Fibroblast of skin of right quadriceps (primary cell): ENCODE results near the gene LPA.
"Not testable (repeated sequence)": the region's sequence is repeated elsewhere in the genome, so short reads cannot be mapped to it uniquely, and the experiment has no call there.

Experiments used
- DNase-seq: peaks from one replicate; pipeline ENCODE4 v3.0.0-alpha.2; 2013

Gene LPA

DNA sequence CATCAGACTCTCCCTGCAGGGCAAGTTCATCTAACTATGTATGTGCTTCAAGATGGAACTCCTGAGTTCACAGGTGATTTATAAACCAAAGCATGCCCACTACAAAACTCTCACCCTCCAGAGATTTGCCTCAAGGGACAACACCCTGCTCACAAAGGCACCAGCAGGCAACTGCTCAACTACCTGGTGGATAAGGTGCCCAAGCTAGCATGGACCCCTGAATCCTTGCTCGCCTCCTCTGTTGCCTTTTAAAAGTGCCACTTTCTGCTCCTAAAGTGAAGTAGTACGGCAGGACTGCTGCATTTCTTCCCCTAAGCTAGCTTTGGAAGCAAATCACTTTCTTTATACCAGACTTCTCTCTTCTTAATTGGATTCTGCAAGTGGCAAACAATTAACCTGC lies 1.2 kb downstream of the LPA start:
- no peak for DNase-seq

DNA sequence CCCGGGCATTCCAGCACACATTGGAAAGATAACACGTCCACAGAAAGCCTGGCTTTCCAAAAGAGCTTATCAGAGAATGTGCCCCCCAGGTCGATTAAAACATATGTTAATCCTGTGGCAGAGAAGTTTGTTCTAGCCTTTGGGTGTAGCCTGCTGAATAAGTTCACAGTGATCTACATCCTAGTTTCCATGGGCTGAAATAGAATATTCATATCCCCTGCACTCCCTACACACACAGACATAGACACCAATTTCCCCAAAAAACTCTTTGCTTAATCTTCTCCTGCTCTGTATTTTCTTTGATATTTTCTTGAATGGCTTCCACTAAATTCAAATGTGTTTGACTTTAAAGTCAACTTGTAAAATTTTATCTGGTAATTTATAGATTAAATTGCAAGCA lies 1.6 kb downstream of the LPA start:
- DNase-seq, result no peak

GRCh38 chr6:160661216-160661615 lies 2.9 kb downstream of the LPA start:
- no peak for DNase-seq

DNA sequence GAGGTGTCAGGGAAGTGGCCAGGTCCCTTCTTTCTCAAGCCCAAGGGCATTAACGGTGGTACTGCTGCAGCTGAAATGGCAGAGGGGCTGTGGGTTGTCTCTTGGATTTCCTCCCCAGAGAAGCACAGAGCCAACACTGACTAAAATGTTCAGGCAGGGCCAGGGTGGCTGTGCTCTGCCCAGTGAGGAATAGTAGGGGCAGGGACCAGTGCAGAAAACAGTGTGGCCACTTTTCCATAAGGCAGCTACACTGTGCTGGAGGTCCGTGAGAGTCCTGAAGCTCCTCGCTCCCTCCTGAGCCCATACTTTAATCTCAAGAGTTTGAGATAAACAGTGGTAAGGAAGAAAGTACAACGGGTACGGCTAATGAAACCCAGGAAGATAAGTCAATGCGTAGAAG lies 4.5 kb downstream of the LPA start:
- no peak for DNase-seq

GRCh38 chr6:160634706-160635105 lies 29.4 kb downstream of the LPA start:
- DNase-seq, result peak; percentile 5

- DNase-seq, result no peak
These were observed 67.9 kb downstream of the LPA start for GRCh38 chr6:160595838-160596832.

DNA sequence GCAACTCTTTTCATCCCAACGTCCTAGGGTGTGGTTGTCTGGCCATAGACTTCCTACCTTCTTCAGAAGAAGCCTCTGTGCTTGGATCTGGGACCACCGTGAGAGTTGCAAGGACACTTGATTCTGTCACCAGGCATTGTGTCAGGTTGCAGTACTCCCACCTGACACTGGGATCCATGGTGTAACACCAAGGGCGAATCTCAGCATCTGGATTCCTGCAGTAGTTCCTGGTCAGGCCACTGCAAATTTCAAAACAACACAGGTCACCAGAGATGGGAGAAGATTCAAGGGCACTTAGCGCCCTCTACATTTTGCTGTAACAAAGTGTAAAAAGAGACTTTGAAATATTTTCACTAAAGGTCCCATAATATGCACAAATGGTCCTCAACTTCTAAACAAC lies 68.8 kb downstream of the LPA start:
- not testable (repeated sequence) for DNase-seq

DNA sequence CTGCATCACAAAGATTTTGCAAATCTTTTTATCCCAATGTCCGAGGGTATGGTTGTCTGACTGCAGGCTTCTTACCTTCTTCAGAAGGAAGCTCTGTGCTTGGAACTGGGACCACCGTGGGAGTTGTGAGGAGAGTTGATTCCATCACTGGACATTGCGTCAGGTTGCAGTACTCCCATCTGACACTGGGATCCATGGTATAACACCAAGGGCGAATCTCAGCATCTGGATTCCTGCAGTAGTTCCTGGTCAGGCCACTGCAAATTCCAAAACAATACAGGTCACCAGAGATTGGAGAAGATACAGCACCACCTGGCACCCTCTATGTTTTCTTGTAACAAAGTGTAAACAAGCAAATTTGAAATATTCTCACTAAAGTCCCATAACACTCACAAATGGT lies 77.7 kb downstream of the LPA start:
- DNase-seq, result no peak

GRCh38 chr6:160583794-160584193 lies 80.3 kb downstream of the LPA start:
- no peak for DNase-seq

GRCh38 chr6:160581406-160581805 lies 82.7 kb downstream of the LPA start:
- no peak for DNase-seq

GRCh38 chr6:160578515-160578914 lies 85.6 kb downstream of the LPA start:
- not testable (repeated sequence) for DNase-seq

DNA sequence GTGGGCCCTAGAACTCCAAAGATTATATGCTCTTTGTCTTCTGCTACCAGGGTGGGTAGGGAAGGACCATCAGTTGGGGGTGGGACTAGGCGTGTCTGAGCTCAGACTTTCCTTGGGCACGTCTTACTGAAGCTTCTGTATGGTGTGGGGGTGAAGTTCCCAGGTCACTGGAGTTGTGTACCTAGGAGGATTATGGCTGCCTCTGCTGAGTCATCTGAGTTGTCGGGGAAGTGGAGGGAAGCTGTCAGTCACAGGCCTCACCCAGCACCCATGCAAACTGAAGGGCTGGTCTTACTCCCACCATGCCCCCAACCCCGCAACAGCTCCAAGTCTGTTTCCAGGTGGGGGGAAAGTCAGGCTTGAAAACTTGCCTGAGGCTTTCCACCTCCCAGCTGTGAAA lies 90.1 kb downstream of the LPA start:
- DNase-seq, result no peak

DNA sequence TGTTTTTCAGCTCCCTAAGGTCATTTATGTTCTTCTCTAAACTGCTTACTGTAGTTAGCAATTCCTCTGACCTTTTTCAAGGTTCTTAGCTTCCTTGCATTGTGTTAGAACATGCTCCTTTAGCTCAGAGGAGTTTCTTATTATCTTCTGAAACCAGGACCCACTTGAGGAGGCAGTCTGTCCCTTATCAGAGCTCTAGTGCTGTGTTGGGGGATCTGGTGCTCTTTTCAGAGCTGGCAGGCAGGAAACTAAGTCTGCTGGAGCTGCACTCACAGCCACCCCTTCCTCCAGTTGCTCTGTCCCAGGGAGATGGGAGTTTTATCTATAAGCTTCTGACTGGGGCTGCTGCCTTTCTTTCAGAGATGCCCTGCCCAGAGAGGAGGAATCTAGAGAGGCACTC lies 92.9 kb downstream of the LPA start:
- not testable (repeated sequence) for DNase-seq

- DNase-seq, result no peak
These were observed 119.3 kb downstream of the LPA start for GRCh38 chr6:160544802-160545201.

DNA sequence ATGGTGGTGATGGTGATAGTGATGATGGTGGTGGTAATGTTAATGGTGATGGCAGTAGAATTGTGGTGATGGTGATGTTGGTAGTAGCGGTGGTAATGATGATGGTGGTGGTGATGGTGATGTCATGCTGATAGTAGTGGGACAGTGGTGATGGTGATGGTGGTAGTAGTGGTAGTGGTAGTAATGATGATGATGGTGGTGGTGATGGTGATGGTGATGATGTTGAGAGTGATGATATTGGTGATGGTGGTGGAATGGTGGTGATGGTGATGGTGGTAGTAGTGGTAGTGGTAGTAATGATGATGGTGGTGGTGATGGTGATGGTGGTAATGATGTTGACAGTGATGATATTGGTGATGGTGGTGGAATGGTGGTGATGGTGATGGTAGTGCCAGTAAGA lies 128.8 kb downstream of the LPA start:
- DNase-seq, result no peak

DNA sequence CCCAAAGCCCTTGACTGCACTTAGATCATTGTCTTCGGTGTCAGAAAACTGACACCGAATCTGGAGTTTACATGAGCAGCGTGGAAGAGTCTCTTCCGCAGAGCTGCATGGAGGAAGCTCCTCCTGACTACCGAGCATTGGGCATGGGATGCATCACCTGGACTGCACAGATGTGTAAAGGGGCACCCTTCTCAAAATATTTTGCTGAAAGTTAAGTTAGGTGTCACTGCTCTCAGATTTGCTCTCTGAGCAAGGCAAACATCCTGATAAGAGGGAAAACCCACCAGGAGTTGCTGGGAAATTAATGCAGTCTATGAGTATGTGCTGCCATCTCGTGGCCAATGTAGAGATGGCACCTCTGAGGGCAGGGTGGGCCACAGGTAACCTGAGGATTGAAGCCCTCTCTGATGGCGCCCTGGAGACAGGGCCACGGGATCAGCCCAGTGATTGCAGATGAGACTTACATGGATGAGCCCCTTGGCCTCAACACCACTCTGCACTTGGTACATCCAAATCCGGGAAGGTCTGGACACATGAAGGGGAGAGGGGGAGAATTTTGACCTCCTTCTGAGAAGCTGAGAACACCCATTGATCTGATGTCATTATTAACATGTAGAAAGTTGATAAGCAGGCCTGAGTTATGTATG lies 129.9 kb downstream of the LPA start:
- peak; percentile 50 for DNase-seq

DNA sequence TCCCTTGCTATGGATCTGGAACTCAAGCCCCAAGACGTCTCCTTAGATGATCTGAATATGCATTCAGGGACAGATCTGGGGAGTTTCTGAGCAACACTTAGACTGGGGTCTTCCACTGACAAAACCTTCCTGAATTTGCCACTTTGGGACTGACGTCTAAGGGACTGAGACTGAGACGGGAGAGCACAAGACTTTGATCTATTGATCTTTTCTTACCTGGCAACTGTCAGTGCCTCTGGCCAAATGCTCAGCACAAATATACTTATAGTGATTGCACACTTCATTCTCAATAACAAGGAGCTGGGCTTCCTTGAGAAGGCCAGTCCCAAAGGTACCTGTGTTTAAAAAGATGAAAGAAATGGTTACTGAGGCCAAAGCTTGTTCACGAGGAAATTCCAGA lies 131.8 kb downstream of the LPA start:
- no peak for DNase-seq

DNA sequence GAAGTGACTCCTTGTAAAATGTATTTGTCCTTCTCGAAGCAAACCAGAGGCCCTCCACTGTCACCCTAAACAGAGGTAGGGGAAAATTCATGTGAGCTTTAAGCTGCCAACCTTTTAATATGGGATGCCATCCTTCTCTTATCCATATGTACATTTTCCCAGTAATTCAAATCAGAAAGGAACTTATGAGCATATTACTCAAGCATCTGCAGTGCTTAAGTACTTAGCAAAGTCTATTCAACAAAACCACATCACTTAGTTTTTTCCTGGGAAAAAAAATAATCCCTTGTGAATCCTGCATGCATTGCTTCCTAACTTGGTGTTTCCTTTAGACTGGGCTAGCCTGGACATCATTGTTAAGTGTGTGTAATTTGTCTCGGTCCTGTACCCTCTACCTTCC lies 132.2 kb downstream of the LPA start:
- no peak for DNase-seq

- not testable (repeated sequence) for DNase-seq
These were observed 134.6 kb downstream of the LPA start for GRCh38 chr6:160529524-160529923.

GRCh38 chr6:160523223-160523622 lies 140.9 kb downstream of the LPA start:
- DNase-seq, result no peak

DNA sequence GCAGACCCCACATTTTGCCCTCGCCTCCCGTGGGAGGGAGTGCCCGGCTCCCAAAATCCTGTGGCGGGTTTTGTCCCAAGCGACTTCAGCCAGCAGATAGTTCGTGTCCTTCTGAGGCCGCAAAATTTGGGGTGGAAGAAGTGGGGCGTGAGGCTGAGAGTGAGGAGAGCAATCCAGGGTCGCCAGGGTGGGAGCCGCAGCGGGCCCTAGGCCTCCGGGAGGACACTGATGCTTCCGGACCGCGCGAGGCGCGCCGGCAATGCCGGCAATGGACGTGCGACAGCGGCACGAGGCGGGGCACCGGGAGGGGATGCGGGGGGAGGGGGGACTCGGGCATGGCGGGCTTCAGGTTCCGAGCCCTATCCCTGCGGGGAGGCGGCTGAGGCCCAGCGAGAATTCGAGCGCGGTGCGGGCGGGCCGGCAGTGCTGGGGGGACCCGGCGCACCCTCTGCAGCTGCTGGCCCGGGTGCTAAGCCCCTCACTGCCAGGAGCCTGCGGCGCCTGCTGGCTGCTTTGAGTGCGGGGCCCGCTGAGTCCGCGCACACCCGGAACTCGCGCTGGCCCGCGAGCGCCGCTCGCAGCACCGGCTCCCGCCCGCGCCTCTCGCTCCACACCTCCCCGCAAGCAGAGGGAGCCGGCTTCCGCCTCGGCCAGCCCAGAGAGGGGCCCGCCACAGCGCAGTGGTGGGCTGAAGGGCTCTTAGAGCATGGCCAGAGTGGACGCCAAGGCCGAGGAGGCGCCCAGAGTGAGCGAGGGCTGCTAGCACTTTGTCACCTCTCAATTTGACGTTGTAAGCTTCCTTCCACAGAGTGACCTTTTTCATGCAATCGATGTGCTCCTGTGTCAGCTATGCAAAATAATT lies 143.8 kb downstream of the LPA start:
- peak; percentile 68 for DNase-seq

DNA sequence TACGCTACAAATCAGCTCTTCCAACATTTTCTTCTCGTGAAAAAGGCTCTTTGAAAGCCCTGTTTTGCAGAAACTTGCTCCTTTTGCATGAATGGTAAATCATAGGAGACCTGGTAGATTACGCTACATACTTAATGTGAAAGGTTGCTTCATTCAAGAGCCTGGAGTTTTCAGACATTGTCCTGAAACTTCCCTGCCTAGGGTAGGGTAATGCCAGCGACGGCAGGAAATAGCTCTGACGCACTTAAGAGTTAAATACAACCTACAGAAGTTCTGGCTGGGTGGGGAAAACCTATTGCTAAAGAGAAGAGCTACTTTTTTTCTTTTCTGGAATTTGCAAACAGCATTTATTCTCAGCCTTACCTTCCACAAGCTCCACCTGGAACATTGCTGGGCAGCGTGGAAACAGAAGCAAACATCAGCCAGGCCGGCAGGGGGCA lies 144.5 kb downstream of the LPA start:
- no peak for DNase-seq

DNA sequence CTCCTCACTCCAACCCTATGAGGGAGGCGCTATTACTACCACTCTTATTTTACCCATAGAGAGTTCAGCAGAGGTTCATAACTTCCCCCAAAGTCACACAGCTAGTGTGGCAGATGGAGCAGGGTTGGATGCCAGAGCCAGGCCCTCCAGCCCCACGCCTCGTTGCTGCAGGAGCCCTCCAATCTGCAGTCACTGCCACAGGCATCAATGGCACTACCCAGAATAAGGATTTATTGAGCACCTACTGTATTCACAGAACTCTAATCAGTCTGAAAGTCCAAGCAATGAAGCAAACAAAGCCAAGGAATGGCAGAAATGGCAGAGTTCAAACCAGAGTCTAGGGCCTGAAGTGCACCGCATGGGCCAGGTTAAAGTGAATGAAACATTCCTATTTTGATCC lies 144.9 kb downstream of the LPA start:
- DNase-seq, result no peak
